Endothelial cell (in vitro differentiated cells): Measurements from ENCODE around the gene SLC12A1. TPM values are rescaled to one million over a fixed set of nuclear protein-coding genes. Genes with fewer than 3 reads are reported as not detected.
A peak's percentile ranks its signal among the peaks of the same experiment; 100 is the strongest.

Experiments used
- DNase-seq: peaks from one replicate; pipeline ENCODE4 v3.0.0; 2021; ENCODE audit warnings: low spot score
- H3K27ac Mint-ChIP-seq: one replicate; pipeline ENCODE4 v1.8.0; 2021; ENCODE audit warnings: mixed read lengths, inconsistent platforms; ENCODE audit not compliant: unreplicated experiment
- H3K27me3 Mint-ChIP-seq: one replicate; pipeline ENCODE4 v1.8.0; 2021; ENCODE audit warnings: mild to moderate bottlenecking, moderate library complexity, mixed read lengths, inconsistent platforms; ENCODE audit not compliant: unreplicated experiment
- H3K36me3 Mint-ChIP-seq: one replicate; pipeline ENCODE4 v1.8.0; 2021; ENCODE audit warnings: mild to moderate bottlenecking, low read depth, mixed read lengths, inconsistent platforms; ENCODE audit not compliant: unreplicated experiment
- H3K4me1 Mint-ChIP-seq: one replicate; pipeline ENCODE4 v1.8.0; 2021; ENCODE audit warnings: mild to moderate bottlenecking, mixed read lengths, inconsistent platforms; ENCODE audit not compliant: unreplicated experiment
- H3K4me3 Mint-ChIP-seq: one replicate; pipeline ENCODE4 v1.8.0; 2021; ENCODE audit warnings: mild to moderate bottlenecking, mixed read lengths, inconsistent platforms; ENCODE audit not compliant: unreplicated experiment
- H3K9me3 Mint-ChIP-seq: one replicate; pipeline ENCODE4 v1.8.0; 2021; ENCODE audit warnings: mixed read lengths, inconsistent platforms; ENCODE audit not compliant: unreplicated experiment
- CTCF ChIP-seq: fragments of 200-600 bp; sonication (generic); IDR thresholded peaks from one replicate; pipeline ENCODE4 v1.5.0; 2021; ENCODE audit warnings: antibody characterized with exemption; ENCODE audit not compliant: unreplicated experiment
- total RNA-seq: library from RNA; stranded (reverse); fragmentation: NEBNext Ultra II Directional; extraction: Animal tissue kit (Norgen Biotek cat#: 25700); gene quantifications from one replicate; pipeline ENCODE4 v1.2.1, GENCODE V29; 2021; ENCODE audit not compliant: unreplicated experiment

Gene SLC12A1
- total RNA-seq, 1 donor from 2014 or later, result not detected

- H3K4me3 Mint-ChIP-seq, result no peak overlapping the region
- DNase-seq, result no peak
- no peak for TF ChIP-seq CTCF
- no peaks in the 10 kb centered on the region for H3K27me3 Mint-ChIP-seq
- no peaks in the 10 kb centered on the region for H3K9me3 Mint-ChIP-seq
- H3K36me3 Mint-ChIP-seq, result no peaks in the 10 kb centered on the region
- peaks cover 6% of the 10 kb centered on the region for H3K4me1 Mint-ChIP-seq
- H3K27ac Mint-ChIP-seq, result no peak overlapping the region
Measured at GRCh38 chr15:48343865-48344264, 137.8 kb downstream of the SLC12A1 start.

GRCh38 chr15:48345516-48345915 lies 139.4 kb downstream of the SLC12A1 start:
- no peak for DNase-seq
- H3K4me3 Mint-ChIP-seq, result no peak overlapping the region
- H3K36me3 Mint-ChIP-seq, result no peaks in the 10 kb centered on the region
- no peak overlapping the region for H3K27ac Mint-ChIP-seq
- no peaks in the 10 kb centered on the region for H3K4me1 Mint-ChIP-seq
- H3K9me3 Mint-ChIP-seq, result no peaks in the 10 kb centered on the region
- no peak for TF ChIP-seq CTCF
- H3K27me3 Mint-ChIP-seq, result no peaks in the 10 kb centered on the region

- H3K27ac Mint-ChIP-seq, result no peak overlapping the region
- no peak overlapping the region for H3K4me3 Mint-ChIP-seq
- peak; percentile 75 for TF ChIP-seq CTCF
- no peaks in the 10 kb centered on the region for H3K36me3 Mint-ChIP-seq
- no peaks in the 10 kb centered on the region for H3K27me3 Mint-ChIP-seq
- no peaks in the 10 kb centered on the region for H3K9me3 Mint-ChIP-seq
- DNase-seq, result peak; percentile 58
- no peaks in the 10 kb centered on the region for H3K4me1 Mint-ChIP-seq
Measured at GRCh38 chr15:48352474-48353072, 146.5 kb downstream of the SLC12A1 start.

Other genes starting within 250 kb of the SLC12A1 start
- gene SLC24A5, start 85.3 kb upstream of the SLC12A1 start, total RNA-seq, result not detected
- 45.9 TPM for gene MYEF2, start 28.0 kb upstream of the SLC12A1 start, total RNA-seq
- gene CTXN2, start 14.6 kb upstream of the SLC12A1 start, total RNA-seq, result 0.18 TPM
- 71.5 TPM for gene DUT, start 125.1 kb downstream of the SLC12A1 start, total RNA-seq